Pancreas (tissue), 10 donors: ENCODE data around the gene IL21R. TPM values are rescaled to one million over a fixed set of nuclear protein-coding genes. Genes with fewer than 3 reads are reported as not detected.
"Not testable (repeated sequence)": the region's sequence is repeated elsewhere in the genome, so short reads cannot be mapped to it uniquely, and the experiment has no call there.

ENCODE experiments used
- ATAC-seq, 4 donors: fragments of 200-7000 bp; cut with Tn5 transposase; one replicate each; pipeline versions ENCODE4 v1.8.0 to v1.9.1; 2020; ENCODE audit warnings: mild to moderate bottlenecking in 4 of 4, moderate library complexity in 4 of 4
- DNase-seq, 6 donors: peaks; one replicate each; pipeline ENCODE4 v3.0.0-alpha.2; 2020
- FAIRE-seq: peaks from 2 replicates; lab custom pipeline; 2012; peaks lifted over from hg19 to GRCh38; lab: Jason Lieb, UNC
- H3K27ac ChIP-seq, 4 donors: fragments of 200-600 bp; sonication (generic); 1 replicate in 3 of 4; 2 replicates in 1 of 4; pipeline versions ENCODE4 v1.5.0 to v1.8.0; 2020
- H3K27me3 ChIP-seq, 4 donors: fragments of 200-600 bp; one replicate each; pipeline ENCODE4 v1.8.0; 2021
- H3K36me3 ChIP-seq, 3 donors: fragments of 200-600 bp; sonication (generic) in 1 of 3; one replicate each; pipeline versions ENCODE4 v1.5.0 to v1.8.0; 2020 to 2021
- H3K4me1 ChIP-seq, 3 donors: fragments of 200-600 bp; one replicate each; pipeline ENCODE4 v1.8.0; 2021
- H3K4me3 ChIP-seq, 4 donors: fragments of 200-600 bp; sonication (generic) in 2 of 4; one replicate each; pipeline versions ENCODE4 v1.5.0 to v1.8.0; 2020 to 2021
- H3K9me3 ChIP-seq, 4 donors: fragments of 200-600 bp; one replicate each; pipeline ENCODE4 v1.8.0; 2021
- CTCF ChIP-seq, 4 donors: fragments of 200-600 bp; sonication (generic) in 3 of 4; IDR thresholded peaks; one replicate each; pipeline versions ENCODE4 v1.5.0 to v1.8.0; 2021; ENCODE audit warnings: antibody characterized with exemption in 4 of 4
- WGBS, 2 donors: extraction: QIAGEN DNeasy Blood & Tissue Kit; methylation state at CpG; one replicate each; pipeline ENCODE4 v1.1.7; 2013; 5-methylcytosine and 5-hydroxymethylcytosine counted together
- intact Hi-C, 3 donors: fragments of 100-400 bp; cut with DNase I; formaldehyde crosslinking; loops; one replicate each; pipeline versions ENCODE4 v1.11.1 to v1.14.2; 2022
- polyA plus RNA-seq, 2 donors: library from polyadenylated mRNA; stranded (reverse); fragments of 200-250 nt; gene quantifications; one replicate each; pipeline ENCODE4 v1.2.3, GENCODE V29; 2013
- total RNA-seq, 6 donors: library from RNA; stranded (reverse); fragmentation: NEBNext Ultra II Directional in 4 of 6; extraction: Animal tissue kit (Norgen Biotek cat#: 25700) in 4 of 6; gene quantifications; one replicate each; pipeline versions ENCODE4 v1.2.1 to v1.2.4, GENCODE V29; 2021 to 2023
- donor health status: healthy with polysubstance abuse.
- donor health status: DM: no; HTN: no; CAD: no; lungs with moderate emphysema.
- donor health status: DM: no; HTN: no; CAD: no.
- donor health status: control.
- donor health status: control.
- donor health status: Bipolar disorder and iron deficiency.
- donor health status: DM: yes; HTN: yes; CAD: no.
- donor health status: DM: no; HTN: no; CAD: no.
- donor health status: DM: no; HTN: no; CAD: no.
- donor health status: DM: yes; HTN: yes; CAD: no.

IL21R gene
- total and polyA plus RNA-seq, 8 donors = 0.08 to 0.79 (median 0.31) TPM; not detected in 2

GRCh38 chr16:27408602-27409031 is 6.6 kb downstream of the IL21R start:
- no peak for FAIRE-seq
- 59 to 76% methylated on average over 6 of the region's 6 CpGs for WGBS, 2 donors
- H3K27me3 ChIP-seq = peaks cover 0 to 7% (median 0%) of the 10 kb centered on the region in 4 donors
- no peak for TF ChIP-seq CTCF (IDR thresholded peaks at IDR 0.05)
- H3K4me3 ChIP-seq = no peak overlapping the region
- no peak for ATAC-seq
- no peak for DNase-seq
- H3K4me1 ChIP-seq = no peaks in the 10 kb centered on the region
- no peak overlapping the region for H3K27ac ChIP-seq
- H3K36me3 ChIP-seq = no peaks in the 10 kb centered on the region
- intact Hi-C loops = no loop called here
- H3K9me3 ChIP-seq = no peaks in the 10 kb centered on the region

- H3K4me1 ChIP-seq, ATAC-seq, H3K36me3 ChIP-seq, FAIRE-seq, intact Hi-C loops, H3K4me3 ChIP-seq, H3K27me3 ChIP-seq, H3K27ac ChIP-seq, DNase-seq, H3K9me3 ChIP-seq: not testable (repeated sequence)
- WGBS, 2 donors = 60 to 72% methylated on average over 2 of the region's 2 CpGs
These were observed 8.0 kb downstream of the IL21R start for GRCh38 chr16:27409958-27410357.

DNA sequence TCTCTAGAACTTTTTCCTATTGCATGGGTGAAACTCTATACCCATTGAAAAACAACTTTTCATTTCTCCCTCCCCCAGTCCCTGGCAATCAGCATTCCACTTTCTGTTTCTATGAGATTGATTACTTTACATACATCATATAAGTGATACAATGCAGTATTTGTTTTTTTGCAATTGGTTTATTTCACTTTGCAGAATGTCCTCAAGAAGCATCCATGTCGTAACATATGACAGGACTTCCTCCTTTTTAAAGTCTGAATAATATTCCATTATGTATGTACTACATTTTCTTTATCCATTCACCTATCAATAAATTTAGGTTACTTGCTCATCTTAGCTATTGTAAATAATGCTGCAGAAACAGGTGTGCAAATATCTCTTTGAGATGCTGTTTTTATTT is 8.8 kb downstream of the IL21R start:
- no peak for FAIRE-seq
- ATAC-seq = no peak
- H3K27me3 ChIP-seq = peaks cover 0 to 7% (median 0%) of the 10 kb centered on the region in 4 donors
- H3K4me1 ChIP-seq = no peaks in the 10 kb centered on the region
- no peak overlapping the region for H3K27ac ChIP-seq
- no peaks in the 10 kb centered on the region for H3K36me3 ChIP-seq
- WGBS, 2 donors = 72 to 74% methylated on average over 1 of the region's 1 CpG
- TF ChIP-seq CTCF (IDR thresholded peaks at IDR 0.05) = no peak
- H3K4me3 ChIP-seq = no peak overlapping the region
- intact Hi-C loops = no loop called here
- no peak for DNase-seq
- no peaks in the 10 kb centered on the region for H3K9me3 ChIP-seq

GRCh38 chr16:27413956-27414355 is 12.0 kb downstream of the IL21R start:
- 54 to 76% methylated on average over 2 of the region's 2 CpGs for WGBS, 2 donors
- intact Hi-C loops = no loop called here
- no peak overlapping the region for H3K27ac ChIP-seq
- TF ChIP-seq CTCF (IDR thresholded peaks at IDR 0.05) = no peak
- no peaks in the 10 kb centered on the region for H3K36me3 ChIP-seq
- H3K4me3 ChIP-seq = no peak overlapping the region
- H3K27me3 ChIP-seq = peaks cover 0 to 7% (median 0%) of the 10 kb centered on the region in 4 donors
- ATAC-seq = no peak
- no peak for DNase-seq
- H3K9me3 ChIP-seq = no peaks in the 10 kb centered on the region
- FAIRE-seq = no peak
- no peaks in the 10 kb centered on the region for H3K4me1 ChIP-seq

DNA sequence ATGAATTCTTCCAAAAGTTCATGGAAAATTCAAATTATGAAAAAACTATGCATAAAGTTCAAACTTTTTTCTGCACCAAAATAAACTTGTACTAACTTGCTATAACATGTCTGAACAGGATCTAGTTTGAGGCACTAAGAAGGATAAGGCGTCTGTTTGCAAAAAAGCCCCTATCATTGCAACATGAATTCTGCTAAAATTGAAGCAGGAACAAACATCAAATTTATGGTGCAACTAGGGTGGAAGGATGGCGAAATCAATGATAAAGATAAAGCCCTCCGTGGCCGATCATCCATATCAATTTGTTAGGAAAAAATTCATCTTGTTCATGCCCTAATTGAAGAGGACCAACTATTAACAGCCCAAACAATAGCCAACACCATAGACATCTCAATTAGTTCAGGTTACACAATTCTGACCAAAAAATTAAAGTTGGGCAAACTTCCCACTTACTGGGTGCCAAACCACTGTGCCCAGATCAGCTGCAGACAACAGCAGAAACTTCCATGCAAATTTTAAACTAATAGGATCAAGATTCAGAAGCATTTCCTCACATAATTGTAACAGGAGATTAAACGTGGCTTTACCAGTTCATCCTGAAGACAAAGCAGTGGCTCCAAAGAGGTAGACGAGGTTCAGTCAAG is 12.9 kb downstream of the IL21R start:
- ATAC-seq (no peak), DNase-seq (no peak), FAIRE-seq (peak; percentile 41)
- Histone ChIP-seq H3K36me3 (no peaks in the 10 kb centered on the region), H3K4me3 (no peak overlapping the region), H3K27ac (no peak overlapping the region), H3K9me3 (no peaks in the 10 kb centered on the region), H3K27me3 (peaks cover 0 to 7% (median 0%) of the 10 kb centered on the region in 4 donors), H3K4me1 (no peaks in the 10 kb centered on the region)
- no peak for TF ChIP-seq CTCF (IDR thresholded peaks at IDR 0.05)
- intact Hi-C loops = no loop called here
- WGBS, 2 donors = 40 to 58% methylated on average over 6 of the region's 6 CpGs
